GM08714 (cell line): ENCODE results near the gene MAN2B2.

Experiments
- H3K4me3 ChIP-seq: fragments of 200-500 bp; sonication (Bioruptor generic); 2 replicates; pipeline ENCODE4 v1.5.1; 2014; ENCODE audit warnings: mild to moderate bottlenecking, low read length, inconsistent platforms
- ZNF274 ChIP-seq: IDR thresholded peaks from 2 replicates; pipeline ENCODE4 v1.6.1; 2012; ENCODE audit warnings: mild to moderate bottlenecking, low read depth, low read length

Gene MAN2B2

GRCh38 chr4:6568148-6568547, 6.8 kb upstream of the MAN2B2 start:
- H3K4me3 ChIP-seq, result no peak overlapping the region
- no peak for TF ChIP-seq ZNF274

GRCh38 chr4:6568689-6569332, 6.2 kb upstream of the MAN2B2 start:
- H3K4me3 ChIP-seq, result no peak overlapping the region
- no peak for TF ChIP-seq ZNF274

GRCh38 chr4:6571608-6572007, 3.4 kb upstream of the MAN2B2 start:
- no peak for TF ChIP-seq ZNF274

GRCh38 chr4:6573551-6573950, 1.4 kb upstream of the MAN2B2 start:
- no peak overlapping the region for H3K4me3 ChIP-seq
- no peak for TF ChIP-seq ZNF274

More at GRCh38 chr4:6571608-6572007, 3.4 kb upstream of the MAN2B2 start:
- no peak overlapping the region for H3K4me3 ChIP-seq

- H3K4me3 ChIP-seq, result peak overlapping the region; percentile 55; the same call in 1 of the 2 replicates
- TF ChIP-seq ZNF274, result no peak
Observed at GRCh38 chr4:6573986-6574746, 823 bp upstream of the MAN2B2 start.

GRCh38 chr4:6575503-6576240, 683 bp downstream of the MAN2B2 start:
- no peak for TF ChIP-seq ZNF274
- peak overlapping the region; percentile 91 for H3K4me3 ChIP-seq

- TF ChIP-seq ZNF274, result no peak
- H3K4me3 ChIP-seq, result no peak overlapping the region
Observed at GRCh38 chr4:6576512-6576911, 1.5 kb downstream of the MAN2B2 start.

- TF ChIP-seq ZNF274, result no peak
- no peak overlapping the region for H3K4me3 ChIP-seq
Observed at GRCh38 chr4:6576932-6577331, 1.9 kb downstream of the MAN2B2 start.

- no peak for TF ChIP-seq ZNF274
- H3K4me3 ChIP-seq, result no peak overlapping the region
Observed at GRCh38 chr4:6577409-6577808, 2.4 kb downstream of the MAN2B2 start.

GRCh38 chr4:6578221-6578620, 3.2 kb downstream of the MAN2B2 start:
- no peak for TF ChIP-seq ZNF274
- no peak overlapping the region for H3K4me3 ChIP-seq

GRCh38 chr4:6580353-6580752, 5.4 kb downstream of the MAN2B2 start:
- TF ChIP-seq ZNF274, result no peak
- no peak overlapping the region for H3K4me3 ChIP-seq

- no peak for TF ChIP-seq ZNF274
- H3K4me3 ChIP-seq, result no peak overlapping the region
Observed at GRCh38 chr4:6581566-6582121, 6.7 kb downstream of the MAN2B2 start.

GRCh38 chr4:6582889-6583490, 8.0 kb downstream of the MAN2B2 start:
- H3K4me3 ChIP-seq, result no peak overlapping the region
- TF ChIP-seq ZNF274, result no peak

- TF ChIP-seq ZNF274, result no peak
- no peak overlapping the region for H3K4me3 ChIP-seq
Observed at GRCh38 chr4:6584865-6585264, 9.9 kb downstream of the MAN2B2 start.
